Lower leg skin (tissue), 3 donors: ENCODE results near the gene GOLGA5.

ENCODE experiments used
- POLR2A ChIP-seq, 2 donors: fragments of 450-650 bp; IDR thresholded peaks; one replicate each; pipeline ENCODE4 v1.6.1; 2016 to 2017; ENCODE audit warnings: antibody characterized with exemption in 2 of 2, mild to moderate bottlenecking in 1 of 2, moderate library complexity in 1 of 2
- TF ChIP-seq, protein P1 (sequence below), 3 donors: fragments of 450-650 bp; IDR thresholded peaks; one replicate each; pipeline ENCODE4 v1.5.1; 2016; ENCODE audit warnings: antibody characterized with exemption in 3 of 3, mild to moderate bottlenecking in 3 of 3, moderate library complexity in 2 of 3

DNA sequence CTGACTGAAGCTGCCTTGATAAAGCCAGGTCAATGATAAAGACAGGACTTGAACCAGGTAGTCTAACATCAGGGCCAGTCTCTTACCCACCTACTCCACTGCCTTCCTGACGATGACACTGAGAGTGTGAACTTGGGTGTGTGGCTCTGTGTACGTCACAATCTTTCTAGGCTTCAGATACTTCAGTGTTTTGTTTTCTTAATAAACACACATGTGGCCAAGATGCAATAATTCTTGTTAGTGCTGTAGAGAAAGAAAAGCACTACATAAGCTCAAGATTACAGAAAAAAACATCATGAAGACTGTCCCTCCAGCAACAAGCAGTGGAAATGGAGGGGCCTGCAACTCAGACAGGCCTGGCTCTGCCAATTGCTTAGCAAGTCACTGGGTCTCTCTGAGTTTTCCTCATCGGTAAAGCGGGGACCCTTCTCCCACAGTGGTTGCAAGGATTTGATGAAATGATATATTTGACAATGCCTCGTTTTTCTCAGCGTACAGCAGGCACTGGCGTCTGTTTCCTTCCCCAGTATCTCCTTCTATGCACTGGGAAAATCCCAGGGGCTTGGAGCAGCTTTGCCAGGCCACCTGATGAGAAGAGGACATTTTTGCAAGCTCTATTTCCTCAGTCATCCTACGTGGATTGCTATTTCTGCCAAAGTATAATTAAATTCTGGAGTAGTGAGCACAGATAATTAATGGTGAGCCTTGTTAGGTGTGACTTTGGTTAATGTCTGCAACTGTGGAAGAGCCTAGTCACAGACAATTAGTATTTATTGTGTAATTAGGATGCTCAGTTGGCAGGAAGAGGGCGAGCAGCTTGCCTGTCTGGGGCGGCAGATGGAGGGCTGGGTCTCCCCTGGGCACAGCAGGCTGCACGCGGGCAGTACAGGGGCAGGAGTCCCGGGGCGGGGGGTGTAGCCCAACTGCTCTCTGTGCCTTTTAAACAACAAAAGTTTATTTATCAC is 73.1 kb downstream of the GOLGA5 start:
- no peak for TF ChIP-seq POLR2A (IDR thresholded peaks at IDR 0.05)
- TF ChIP-seq, protein P1, sequence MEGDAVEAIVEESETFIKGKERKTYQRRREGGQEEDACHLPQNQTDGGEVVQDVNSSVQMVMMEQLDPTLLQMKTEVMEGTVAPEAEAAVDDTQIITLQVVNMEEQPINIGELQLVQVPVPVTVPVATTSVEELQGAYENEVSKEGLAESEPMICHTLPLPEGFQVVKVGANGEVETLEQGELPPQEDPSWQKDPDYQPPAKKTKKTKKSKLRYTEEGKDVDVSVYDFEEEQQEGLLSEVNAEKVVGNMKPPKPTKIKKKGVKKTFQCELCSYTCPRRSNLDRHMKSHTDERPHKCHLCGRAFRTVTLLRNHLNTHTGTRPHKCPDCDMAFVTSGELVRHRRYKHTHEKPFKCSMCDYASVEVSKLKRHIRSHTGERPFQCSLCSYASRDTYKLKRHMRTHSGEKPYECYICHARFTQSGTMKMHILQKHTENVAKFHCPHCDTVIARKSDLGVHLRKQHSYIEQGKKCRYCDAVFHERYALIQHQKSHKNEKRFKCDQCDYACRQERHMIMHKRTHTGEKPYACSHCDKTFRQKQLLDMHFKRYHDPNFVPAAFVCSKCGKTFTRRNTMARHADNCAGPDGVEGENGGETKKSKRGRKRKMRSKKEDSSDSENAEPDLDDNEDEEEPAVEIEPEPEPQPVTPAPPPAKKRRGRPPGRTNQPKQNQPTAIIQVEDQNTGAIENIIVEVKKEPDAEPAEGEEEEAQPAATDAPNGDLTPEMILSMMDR (IDR thresholded peaks at IDR 0.05): no peak
